HG02840 (cell line): ENCODE measurements around the gene MTA2.
"Not testable (repeated sequence)": the region's sequence is repeated elsewhere in the genome, so short reads cannot be mapped to it uniquely, and the experiment has no call there.

ENCODE experiments used
- ATAC-seq: cut with Tn5 transposase; IDR thresholded peaks from one replicate; pipeline ENCODE4 v1.9.1; 2021; ENCODE audit warnings: mild to moderate bottlenecking, moderate library complexity, moderate number of reproducible peaks; ENCODE audit not compliant: unreplicated experiment, low FRiP score

The MTA2 gene

GRCh38 chr11:62570903-62571302 is 30.8 kb downstream of the MTA2 start:
- not testable (repeated sequence) for ATAC-seq

GRCh38 chr11:62569611-62570010 is 32.1 kb downstream of the MTA2 start:
- ATAC-seq, result no peak

GRCh38 chr11:62567018-62567633 is 34.5 kb downstream of the MTA2 start:
- ATAC-seq, result no peak

- no peak for ATAC-seq
Measured at GRCh38 chr11:62566247-62566646, 35.4 kb downstream of the MTA2 start.

GRCh38 chr11:62565100-62565802 is 36.4 kb downstream of the MTA2 start:
- ATAC-seq, result no peak

GRCh38 chr11:62561677-62562230 is 39.9 kb downstream of the MTA2 start:
- ATAC-seq, result not testable (repeated sequence)

- no peak for ATAC-seq
Measured at GRCh38 chr11:62560566-62561103, 41.0 kb downstream of the MTA2 start.

- ATAC-seq, result not testable (repeated sequence)
Measured at GRCh38 chr11:62559626-62560025, 42.0 kb downstream of the MTA2 start.

GRCh38 chr11:62559204-62559603 is 42.5 kb downstream of the MTA2 start:
- ATAC-seq, result no peak

- no peak for ATAC-seq
Measured at GRCh38 chr11:62558669-62559068, 43.0 kb downstream of the MTA2 start.

GRCh38 chr11:62556875-62557631 is 44.6 kb downstream of the MTA2 start:
- ATAC-seq, result no peak

- no peak for ATAC-seq
Measured at GRCh38 chr11:62556108-62556874, 45.4 kb downstream of the MTA2 start.

- ATAC-seq, result no peak
Measured at GRCh38 chr11:62555464-62556107, 46.1 kb downstream of the MTA2 start.

GRCh38 chr11:62554387-62555167 is 47.1 kb downstream of the MTA2 start:
- no peak for ATAC-seq

GRCh38 chr11:62553839-62554361 is 47.8 kb downstream of the MTA2 start:
- no peak for ATAC-seq

GRCh38 chr11:62553080-62553838 is 48.4 kb downstream of the MTA2 start:
- ATAC-seq, result no peak

- no peak for ATAC-seq
Measured at GRCh38 chr11:62552485-62553079, 49.1 kb downstream of the MTA2 start.

GRCh38 chr11:62550478-62550877 is 51.2 kb downstream of the MTA2 start:
- ATAC-seq, result not testable (repeated sequence)
